GM21737 (cell line): ENCODE measurements around the gene KCNQ1.

Source experiments
- ATAC-seq: cut with Tn5 transposase; IDR thresholded peaks from one replicate; pipeline ENCODE4 v1.9.1; 2021; ENCODE audit warnings: mild to moderate bottlenecking, moderate library complexity; ENCODE audit not compliant: unreplicated experiment

KCNQ1 gene

GRCh38 chr11:2460540-2461252, 15.9 kb downstream of the KCNQ1 start:
- no peak for ATAC-seq

- ATAC-seq, result no peak
These were observed 16.6 kb downstream of the KCNQ1 start for GRCh38 chr11:2461253-2461955.

GRCh38 chr11:2461956-2462542, 17.2 kb downstream of the KCNQ1 start:
- ATAC-seq, result no peak

- ATAC-seq, result no peak
These were observed 17.8 kb downstream of the KCNQ1 start for GRCh38 chr11:2462543-2462985.

- ATAC-seq, result no peak
These were observed 18.4 kb downstream of the KCNQ1 start for GRCh38 chr11:2462986-2463765.

- ATAC-seq, result no peak
These were observed 19.0 kb downstream of the KCNQ1 start for GRCh38 chr11:2463766-2464277.

- no peak for ATAC-seq
These were observed 19.8 kb downstream of the KCNQ1 start for GRCh38 chr11:2464451-2465165.

- ATAC-seq, result no peak
These were observed 20.6 kb downstream of the KCNQ1 start for GRCh38 chr11:2465202-2466068.

GRCh38 chr11:2466069-2466801, 21.4 kb downstream of the KCNQ1 start:
- ATAC-seq, result no peak

GRCh38 chr11:2466869-2467694, 22.3 kb downstream of the KCNQ1 start:
- ATAC-seq, result peak; percentile 70

GRCh38 chr11:2467695-2468055, 22.9 kb downstream of the KCNQ1 start:
- no peak for ATAC-seq

GRCh38 chr11:2468363-2469235, 23.8 kb downstream of the KCNQ1 start:
- ATAC-seq, result no peak

- ATAC-seq, result no peak
These were observed 25.7 kb downstream of the KCNQ1 start for GRCh38 chr11:2470495-2470894.

- ATAC-seq, result no peak
These were observed 26.4 kb downstream of the KCNQ1 start for GRCh38 chr11:2471048-2471803.

- no peak for ATAC-seq
These were observed 26.9 kb downstream of the KCNQ1 start for GRCh38 chr11:2471804-2472096.

- no peak for ATAC-seq
These were observed 27.8 kb downstream of the KCNQ1 start for GRCh38 chr11:2472428-2473186.
